Astrocyte of the cerebellum (primary cell): Measurements from ENCODE around the gene MAS1L.
"Not testable (repeated sequence)": the region's sequence is repeated elsewhere in the genome, so short reads cannot be mapped to it uniquely, and the experiment has no call there.

ENCODE experiments used
- DNase-seq: peaks from one replicate; pipeline ENCODE4 v3.0.0-alpha.2; 2011; ENCODE audit warnings: low read depth
- H3K4me3 ChIP-seq: 2 replicates; pipeline ENCODE4 v1.5.1; 2011; ENCODE audit warnings: mild to moderate bottlenecking, low read depth, low read length, moderate library complexity
- CTCF ChIP-seq: IDR thresholded peaks from 2 replicates; pipeline ENCODE4 v1.5.1; 2012; ENCODE audit warnings: low read length, low read depth, moderate library complexity, mild to moderate bottlenecking; ENCODE audit errors: missing control alignments
- in situ Hi-C: cut with HindIII; loops from 2 replicates; pipeline ENCODE4 v1.10.0; 2017; ENCODE audit warnings: low sequenced_read_pairs

Gene MAS1L

GRCh38 chr6:29465279-29465678 is 22.5 kb downstream of the MAS1L start:
- no peak for DNase-seq
- TF ChIP-seq CTCF: no peak

GRCh38 chr6:29462022-29462421 is 25.7 kb downstream of the MAS1L start:
- H3K4me3 ChIP-seq: no peak overlapping the region
- in situ Hi-C loops: no loop called here
- no peak for TF ChIP-seq CTCF
- DNase-seq: no peak

More at GRCh38 chr6:29465279-29465678, 22.5 kb downstream of the MAS1L start:
- in situ Hi-C loops: no loop called here
- no peak overlapping the region for H3K4me3 ChIP-seq

DNA sequence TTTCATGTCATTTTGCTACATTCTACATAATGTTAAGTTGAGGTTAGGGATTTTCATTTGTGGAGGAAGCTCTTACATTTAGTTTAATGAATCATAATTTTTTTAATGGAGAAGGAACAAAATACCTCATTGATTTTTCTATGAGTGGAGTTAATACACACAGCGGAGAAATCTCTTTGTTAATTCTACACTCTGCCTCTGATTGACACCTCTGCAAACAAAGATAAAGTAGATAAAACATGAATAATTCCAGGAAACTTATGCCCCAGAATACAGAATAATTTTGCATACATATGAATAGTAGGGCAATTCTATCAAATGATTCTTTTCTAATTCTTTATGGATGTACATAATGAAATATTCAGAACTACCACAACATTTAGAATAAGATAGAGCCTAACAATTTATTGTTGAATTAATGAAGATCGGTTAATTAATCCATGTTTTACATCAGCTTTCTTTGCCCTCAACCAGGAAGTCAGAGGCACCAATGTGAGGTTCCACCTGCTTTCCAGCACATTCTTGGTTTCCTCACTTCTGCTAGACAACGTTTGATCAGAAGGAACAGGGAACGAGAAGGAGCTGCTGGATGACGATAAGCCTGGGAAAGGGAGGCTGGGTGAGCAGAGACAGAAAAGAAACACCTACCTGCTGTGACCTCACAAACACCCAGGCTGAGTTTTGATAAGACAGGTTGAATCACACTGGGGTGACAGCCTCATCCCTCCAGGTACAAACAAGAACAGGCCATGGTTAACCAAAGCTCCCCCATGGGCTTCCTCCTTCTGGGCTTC is 26.5 kb downstream of the MAS1L start:
- H3K4me3 ChIP-seq: no peak overlapping the region
- TF ChIP-seq CTCF: no peak
- DNase-seq: no peak
- in situ Hi-C loops: no loop called here

DNA sequence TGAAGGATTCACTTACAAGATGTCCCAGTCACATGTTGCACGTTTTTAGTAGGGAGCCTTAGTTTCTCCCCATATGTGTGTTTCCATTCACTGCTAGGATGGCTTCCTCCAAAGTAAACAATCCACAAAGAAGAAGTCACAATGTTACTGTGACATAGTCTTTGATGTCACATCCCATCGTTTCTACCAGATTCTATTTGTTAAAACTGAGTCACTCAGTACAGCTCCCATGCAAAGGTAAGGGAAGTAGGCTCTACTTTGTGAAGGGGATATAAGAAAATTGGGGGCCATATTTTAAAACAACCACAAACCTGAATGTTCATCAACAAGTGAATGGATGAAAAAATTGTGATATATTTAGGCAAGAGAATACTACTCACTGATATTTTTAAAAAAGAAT is 30.8 kb downstream of the MAS1L start, which contains the start of the genes OR11A1 and OR2H1:
Gene OR11A1 (minus strand): TSS at position 101 of the 400 bp plus-strand sequence. CDS start 29,430 bp downstream, outside the sequence.
Gene OR2H1 (plus strand): TSS at position 185 of the 400 bp plus-strand sequence. CDS start 4,615 bp downstream, outside the sequence.
- in situ Hi-C loops: no loop called here
- no peak for DNase-seq
- TF ChIP-seq CTCF: no peak
- no peak within 1 kb of the TSS for H3K4me3 ChIP-seq

DNA sequence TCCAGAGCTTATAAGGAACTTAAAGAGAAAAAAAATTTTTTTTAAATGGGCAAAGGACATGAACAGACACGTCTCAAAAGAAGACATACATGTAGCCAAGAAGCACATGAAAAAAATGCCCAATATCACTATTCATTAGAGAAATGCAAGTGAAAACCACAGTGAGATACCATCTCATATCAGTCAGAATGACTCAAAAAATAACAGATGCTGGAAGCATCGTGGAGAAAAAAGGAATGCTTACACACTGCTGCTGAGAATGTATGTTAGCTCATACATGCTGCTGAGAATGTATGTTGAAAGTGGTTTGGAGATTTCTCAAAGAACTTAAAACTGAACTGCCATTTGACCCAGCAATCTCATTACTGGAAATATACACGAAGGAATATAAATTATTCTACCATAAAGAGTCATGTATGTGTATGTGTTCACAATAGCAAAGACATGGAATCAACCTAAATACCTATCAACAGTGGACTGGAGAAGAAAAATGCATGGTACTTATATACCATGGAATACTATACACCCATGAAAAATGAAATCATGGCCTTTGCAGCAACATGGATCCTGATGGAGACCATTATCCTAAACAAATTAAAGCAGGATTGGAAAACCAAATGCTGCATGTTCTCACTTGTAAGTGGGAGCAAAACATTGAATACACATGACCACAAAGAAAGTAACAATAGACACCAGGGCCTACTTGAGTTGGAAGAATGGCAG is 36.1 kb downstream of the MAS1L start:
- in situ Hi-C loops: no loop called here
- no peak for TF ChIP-seq CTCF
- DNase-seq: no peak

DNA sequence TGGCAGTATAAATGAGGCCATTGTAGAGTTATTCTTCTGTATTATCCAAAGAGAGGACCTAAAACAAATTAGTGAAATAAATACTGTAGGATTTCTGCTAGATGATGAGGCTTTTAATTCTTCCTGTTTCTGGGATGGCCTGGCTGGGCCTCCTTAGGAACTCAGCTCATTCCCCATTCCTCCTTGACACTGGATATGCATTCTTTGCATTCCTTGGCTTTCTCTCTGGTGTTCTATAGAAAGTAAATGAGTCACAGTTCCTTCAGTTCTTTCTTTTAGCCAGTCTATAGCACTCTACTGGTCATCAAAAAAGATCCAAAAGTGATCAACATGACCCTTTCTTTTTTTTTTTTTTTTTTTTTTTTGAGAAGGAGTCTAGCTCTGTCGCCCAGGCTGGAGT is 40.1 kb downstream of the MAS1L start:
- DNase-seq: no peak
- TF ChIP-seq CTCF: no peak
- in situ Hi-C loops: no loop called here
- H3K4me3 ChIP-seq: no peak overlapping the region

More for the DNA sequence above, 36.1 kb downstream of the MAS1L start:
- H3K4me3 ChIP-seq: no peak overlapping the region

DNA sequence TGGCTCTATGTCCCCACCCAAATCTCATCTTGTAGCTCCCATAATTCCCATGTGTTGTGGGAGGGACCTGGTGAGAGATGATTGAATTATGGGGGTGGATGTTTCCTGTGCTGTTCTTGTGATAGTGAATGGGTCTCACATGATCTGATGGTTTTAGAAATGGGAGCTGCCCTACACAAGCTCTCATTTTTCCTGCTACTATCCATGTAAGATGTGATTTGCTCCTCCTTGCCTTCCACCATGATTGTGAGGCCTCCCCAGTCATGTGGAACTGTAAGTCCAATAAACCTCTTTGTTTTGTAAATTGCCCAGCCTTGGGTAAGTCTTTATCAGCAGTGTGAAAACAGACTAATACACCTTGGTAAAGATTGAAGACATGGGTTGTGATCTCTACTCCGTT is 43.7 kb downstream of the MAS1L start:
- DNase-seq, in situ Hi-C loops, H3K4me3 ChIP-seq: not testable (repeated sequence)
